Colonic mucosa (tissue), 4 donors: ENCODE measurements around the gene LMF1. TPM values are rescaled to one million over a fixed set of nuclear protein-coding genes. Genes with fewer than 3 reads are reported as not detected.

Source experiments
- DNase-seq: peaks from one replicate; pipeline ENCODE4 v3.0.0-alpha.2; 2020
- H3K27ac ChIP-seq: fragments of 200-600 bp; one replicate; pipeline ENCODE4 v1.8.0; 2021
- H3K27me3 ChIP-seq: fragments of 200-600 bp; one replicate; pipeline ENCODE4 v1.8.0; 2021
- H3K36me3 ChIP-seq: fragments of 200-600 bp; one replicate; pipeline ENCODE4 v1.8.0; 2021
- H3K4me1 ChIP-seq: fragments of 200-600 bp; one replicate; pipeline ENCODE4 v1.8.0; 2021; ENCODE audit warnings: mild to moderate bottlenecking
- H3K4me3 ChIP-seq: fragments of 200-600 bp; one replicate; pipeline ENCODE4 v1.8.0; 2021
- H3K9ac ChIP-seq, 2 donors: one replicate each; pipeline ENCODE4 v1.7.0; 2013; ENCODE audit warnings: control low read depth in 2 of 2, low read depth in 2 of 2, low read length in 2 of 2
- H3K9me3 ChIP-seq: fragments of 200-600 bp; one replicate; pipeline ENCODE4 v1.8.0; 2021
- intact Hi-C: fragments of 100-400 bp; cut with DNase I; formaldehyde crosslinking; loops from one replicate; pipeline ENCODE4 v1.14.1; 2022
- total RNA-seq, 2 donors: library from RNA; stranded (reverse); fragmentation: NEBNext Ultra II Directional in 1 of 2; extraction: Animal tissue kit (Norgen Biotek cat#: 25700) in 1 of 2; gene quantifications; one replicate each; pipeline ENCODE4 v1.2.1, GENCODE V29; 2021
- TF ChIP-seq, protein P1 (sequence below): fragments of 200-600 bp; IDR thresholded peaks from one replicate; pipeline ENCODE4 v1.8.0; 2022; ENCODE audit warnings: antibody characterized with exemption, mild to moderate bottlenecking
- donor health status: healthy.
- donor health status: DM: no; HTN: no; CAD: no.
- donor health status: DM: no; HTN: no; CAD: no.

Gene LMF1
- total RNA-seq, 2 donors from 2014 or later: 8.4 to 12.8 TPM

GRCh38 chr16:990516-991291 lies 19.9 kb upstream of the LMF1 start:
- Histone ChIP-seq H3K27me3 (no peaks in the 10 kb centered on the region), H3K4me1 (no peaks in the 10 kb centered on the region), H3K27ac (no peak overlapping the region), H3K36me3 (no peaks in the 10 kb centered on the region), H3K4me3 (no peak overlapping the region), H3K9ac (no peak overlapping the region), H3K9me3 (no peaks in the 10 kb centered on the region)
- TF ChIP-seq, protein P1, sequence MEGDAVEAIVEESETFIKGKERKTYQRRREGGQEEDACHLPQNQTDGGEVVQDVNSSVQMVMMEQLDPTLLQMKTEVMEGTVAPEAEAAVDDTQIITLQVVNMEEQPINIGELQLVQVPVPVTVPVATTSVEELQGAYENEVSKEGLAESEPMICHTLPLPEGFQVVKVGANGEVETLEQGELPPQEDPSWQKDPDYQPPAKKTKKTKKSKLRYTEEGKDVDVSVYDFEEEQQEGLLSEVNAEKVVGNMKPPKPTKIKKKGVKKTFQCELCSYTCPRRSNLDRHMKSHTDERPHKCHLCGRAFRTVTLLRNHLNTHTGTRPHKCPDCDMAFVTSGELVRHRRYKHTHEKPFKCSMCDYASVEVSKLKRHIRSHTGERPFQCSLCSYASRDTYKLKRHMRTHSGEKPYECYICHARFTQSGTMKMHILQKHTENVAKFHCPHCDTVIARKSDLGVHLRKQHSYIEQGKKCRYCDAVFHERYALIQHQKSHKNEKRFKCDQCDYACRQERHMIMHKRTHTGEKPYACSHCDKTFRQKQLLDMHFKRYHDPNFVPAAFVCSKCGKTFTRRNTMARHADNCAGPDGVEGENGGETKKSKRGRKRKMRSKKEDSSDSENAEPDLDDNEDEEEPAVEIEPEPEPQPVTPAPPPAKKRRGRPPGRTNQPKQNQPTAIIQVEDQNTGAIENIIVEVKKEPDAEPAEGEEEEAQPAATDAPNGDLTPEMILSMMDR: no peak
- intact Hi-C loops: no loop called here
- no peak for DNase-seq

- intact Hi-C loops: no loop called here
- no peak overlapping the region for H3K27ac ChIP-seq
- no peaks in the 10 kb centered on the region for H3K9me3 ChIP-seq
- no peaks in the 10 kb centered on the region for H3K4me1 ChIP-seq
- no peaks in the 10 kb centered on the region for H3K27me3 ChIP-seq
- TF ChIP-seq, protein P1: no peak
- no peak overlapping the region for H3K9ac ChIP-seq
- no peaks in the 10 kb centered on the region for H3K36me3 ChIP-seq
- H3K4me3 ChIP-seq: no peak overlapping the region
- DNase-seq: no peak
Measured at GRCh38 chr16:989354-989814, 18.6 kb upstream of the LMF1 start.

- intact Hi-C loops: no loop called here
- H3K27me3 ChIP-seq: peaks cover 2% of the 10 kb centered on the region
- H3K9me3 ChIP-seq: no peaks in the 10 kb centered on the region
- no peak overlapping the region for H3K4me3 ChIP-seq
- H3K9ac ChIP-seq: no peak overlapping the region
- TF ChIP-seq, protein P1: no peak
- H3K27ac ChIP-seq: no peak overlapping the region
- no peaks in the 10 kb centered on the region for H3K36me3 ChIP-seq
- no peak for DNase-seq
- no peaks in the 10 kb centered on the region for H3K4me1 ChIP-seq
Measured at GRCh38 chr16:988471-989353, 17.9 kb upstream of the LMF1 start.

DNA sequence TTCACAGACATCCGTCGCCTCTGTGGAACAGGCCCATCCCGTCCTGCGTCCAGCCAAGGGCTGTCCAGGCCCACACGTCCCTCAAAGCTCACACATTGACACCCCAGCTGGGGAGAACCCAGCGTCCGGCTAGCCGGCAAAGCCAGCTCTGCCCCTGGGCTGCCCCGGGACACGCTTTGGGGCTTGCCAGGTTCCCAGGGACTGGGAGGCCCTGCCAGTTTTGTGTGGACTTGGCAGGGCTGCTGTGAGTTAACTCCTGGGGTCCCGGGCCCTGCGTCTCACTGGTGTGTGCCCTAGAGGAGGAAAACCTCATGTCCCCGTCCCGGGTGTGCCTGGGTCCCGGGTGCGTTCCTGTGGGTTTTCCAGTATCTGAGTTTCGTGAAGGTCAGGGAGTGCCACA lies 17.1 kb upstream of the LMF1 start:
- no peaks in the 10 kb centered on the region for H3K36me3 ChIP-seq
- H3K4me1 ChIP-seq: no peaks in the 10 kb centered on the region
- intact Hi-C loops: no loop called here
- DNase-seq: no peak
- no peak overlapping the region for H3K9ac ChIP-seq
- no peak overlapping the region for H3K4me3 ChIP-seq
- H3K27me3 ChIP-seq: peaks cover 10% of the 10 kb centered on the region
- H3K27ac ChIP-seq: no peak overlapping the region
- TF ChIP-seq, protein P1: no peak
- H3K9me3 ChIP-seq: no peaks in the 10 kb centered on the region

GRCh38 chr16:986925-987582 lies 16.3 kb upstream of the LMF1 start:
- H3K4me3 ChIP-seq: no peak overlapping the region
- intact Hi-C loops: no loop called here
- no peak for DNase-seq
- H3K36me3 ChIP-seq: no peaks in the 10 kb centered on the region
- no peak overlapping the region for H3K9ac ChIP-seq
- no peak overlapping the region for H3K27ac ChIP-seq
- TF ChIP-seq, protein P1: no peak
- no peaks in the 10 kb centered on the region for H3K4me1 ChIP-seq
- H3K9me3 ChIP-seq: no peaks in the 10 kb centered on the region
- H3K27me3 ChIP-seq: peaks cover 18% of the 10 kb centered on the region
